Astrocyte of the cerebellum (primary cell): ENCODE data around the gene CACNA1E.
"Not testable (repeated sequence)": the region's sequence is repeated elsewhere in the genome, so short reads cannot be mapped to it uniquely, and the experiment has no call there.

Experiments used
- DNase-seq: peaks from one replicate; pipeline ENCODE4 v3.0.0-alpha.2; 2011; ENCODE audit warnings: low read depth
- H3K4me3 ChIP-seq: 2 replicates; pipeline ENCODE4 v1.5.1; 2011; ENCODE audit warnings: mild to moderate bottlenecking, low read depth, low read length, moderate library complexity
- in situ Hi-C: cut with HindIII; loops from 2 replicates; pipeline ENCODE4 v1.10.0; 2017; ENCODE audit warnings: low sequenced_read_pairs
- TF ChIP-seq, protein P1 (sequence below): IDR thresholded peaks from 2 replicates; pipeline ENCODE4 v1.5.1; 2012; ENCODE audit warnings: low read length, low read depth, moderate library complexity, mild to moderate bottlenecking; ENCODE audit errors: missing control alignments

CACNA1E gene

DNA sequence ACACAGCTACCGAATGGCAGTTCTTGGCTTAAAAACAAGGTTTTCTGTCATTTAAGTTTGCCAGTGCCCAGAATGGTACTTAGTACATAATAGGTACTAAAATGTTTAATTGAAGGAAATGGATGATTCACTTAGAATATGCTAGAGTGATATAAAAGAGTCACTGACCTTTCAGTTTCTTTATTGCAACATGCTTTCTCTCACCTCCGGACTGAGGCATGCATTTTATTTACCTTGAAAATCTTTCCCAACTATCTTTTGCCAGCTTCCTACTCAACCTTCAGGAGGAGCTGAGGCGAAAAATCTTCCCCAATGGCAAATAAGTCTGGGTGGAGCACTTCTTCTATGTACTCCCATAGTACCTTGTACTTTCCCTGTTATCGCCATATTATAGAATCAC, 333.3 kb downstream of the CACNA1E start:
- in situ Hi-C loops = no loop called here
- TF ChIP-seq, protein P1, sequence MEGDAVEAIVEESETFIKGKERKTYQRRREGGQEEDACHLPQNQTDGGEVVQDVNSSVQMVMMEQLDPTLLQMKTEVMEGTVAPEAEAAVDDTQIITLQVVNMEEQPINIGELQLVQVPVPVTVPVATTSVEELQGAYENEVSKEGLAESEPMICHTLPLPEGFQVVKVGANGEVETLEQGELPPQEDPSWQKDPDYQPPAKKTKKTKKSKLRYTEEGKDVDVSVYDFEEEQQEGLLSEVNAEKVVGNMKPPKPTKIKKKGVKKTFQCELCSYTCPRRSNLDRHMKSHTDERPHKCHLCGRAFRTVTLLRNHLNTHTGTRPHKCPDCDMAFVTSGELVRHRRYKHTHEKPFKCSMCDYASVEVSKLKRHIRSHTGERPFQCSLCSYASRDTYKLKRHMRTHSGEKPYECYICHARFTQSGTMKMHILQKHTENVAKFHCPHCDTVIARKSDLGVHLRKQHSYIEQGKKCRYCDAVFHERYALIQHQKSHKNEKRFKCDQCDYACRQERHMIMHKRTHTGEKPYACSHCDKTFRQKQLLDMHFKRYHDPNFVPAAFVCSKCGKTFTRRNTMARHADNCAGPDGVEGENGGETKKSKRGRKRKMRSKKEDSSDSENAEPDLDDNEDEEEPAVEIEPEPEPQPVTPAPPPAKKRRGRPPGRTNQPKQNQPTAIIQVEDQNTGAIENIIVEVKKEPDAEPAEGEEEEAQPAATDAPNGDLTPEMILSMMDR = no peak
- no peak overlapping the region for H3K4me3 ChIP-seq
- no peak for DNase-seq

DNA sequence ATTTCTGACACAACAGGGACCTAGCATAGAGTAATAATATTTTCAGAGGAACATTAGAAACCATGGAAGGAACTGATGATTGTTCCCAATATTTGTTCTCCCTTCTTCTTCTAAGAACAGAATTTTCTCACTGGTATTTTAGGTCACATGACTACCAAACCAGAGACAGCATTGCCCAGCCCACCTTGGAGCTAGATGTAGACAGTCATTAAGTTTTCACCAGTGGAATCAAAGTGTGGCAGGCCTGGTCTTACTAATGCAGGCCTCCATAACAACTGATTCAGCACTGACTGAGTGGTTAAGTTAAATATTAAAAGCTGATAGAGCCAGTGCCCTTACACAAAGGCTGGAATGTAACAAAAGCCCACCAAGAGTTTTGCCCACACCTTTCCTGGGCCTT, 333.8 kb downstream of the CACNA1E start:
- in situ Hi-C loops = no loop called here
- TF ChIP-seq, protein P1 = no peak
- H3K4me3 ChIP-seq = no peak overlapping the region
- DNase-seq = no peak

DNA sequence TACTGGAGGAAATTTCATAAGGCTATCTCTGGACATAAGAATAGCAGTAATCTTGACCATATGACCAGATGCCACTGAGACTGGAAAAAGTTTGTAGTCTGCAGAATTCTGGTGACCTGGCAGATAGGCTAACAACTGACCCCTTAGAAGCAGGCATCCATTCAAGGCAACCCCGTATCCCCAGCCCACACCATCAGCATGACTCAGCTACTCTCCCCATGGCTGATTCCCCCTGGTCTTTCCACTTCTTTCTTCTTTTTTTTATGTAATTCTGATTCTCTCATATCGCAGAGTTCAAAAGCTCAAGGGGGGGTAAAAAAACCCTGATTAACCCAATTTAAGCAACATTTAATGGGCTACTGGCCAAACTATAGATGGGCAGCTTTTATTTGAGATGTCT, 335.1 kb downstream of the CACNA1E start:
- in situ Hi-C loops = no loop called here
- no peak overlapping the region for H3K4me3 ChIP-seq
- no peak for DNase-seq
- TF ChIP-seq, protein P1 = no peak

DNA sequence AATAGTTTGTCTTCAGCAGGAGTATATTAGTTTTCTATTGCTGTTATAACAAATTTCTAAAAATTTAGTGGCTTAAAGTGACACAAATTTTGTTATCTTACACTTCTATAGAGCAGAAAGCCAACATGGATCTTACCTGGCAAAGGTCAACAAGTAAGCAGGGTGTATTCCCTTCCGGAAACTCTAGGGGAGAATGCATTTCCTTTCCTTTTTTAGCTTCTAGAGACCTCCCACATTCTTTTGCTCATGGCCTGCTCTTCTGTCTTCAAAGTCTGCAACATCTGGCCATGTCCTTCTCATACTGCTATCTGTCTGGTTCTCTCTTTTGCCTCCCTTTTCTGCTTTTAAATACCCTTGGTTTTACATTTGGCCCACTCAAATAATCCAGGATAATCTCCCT, 335.6 kb downstream of the CACNA1E start:
- no peak for DNase-seq
- in situ Hi-C loops = no loop called here
- H3K4me3 ChIP-seq = no peak overlapping the region
- TF ChIP-seq, protein P1 = no peak

DNA sequence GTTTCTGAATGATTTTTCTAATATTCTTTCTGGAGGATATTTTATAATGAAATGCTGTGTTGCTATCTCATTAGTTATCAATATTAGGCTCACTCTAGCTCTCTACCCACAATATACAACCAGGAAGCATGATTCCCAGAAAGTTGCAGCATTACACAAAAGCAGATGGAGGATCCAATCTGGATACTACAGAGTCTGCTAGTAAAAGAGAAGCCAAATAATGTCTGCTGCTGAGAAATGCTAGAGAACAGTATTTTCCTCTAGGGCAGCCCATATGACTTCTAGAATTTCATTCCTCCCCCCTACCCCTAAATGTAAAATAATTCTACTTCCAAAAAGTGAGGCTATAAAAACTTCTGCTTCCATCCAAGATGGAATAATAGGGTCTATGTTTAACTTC, 338.4 kb downstream of the CACNA1E start:
- TF ChIP-seq, protein P1 = no peak
- no peak for DNase-seq
- in situ Hi-C loops = no loop called here
- no peak overlapping the region for H3K4me3 ChIP-seq

DNA sequence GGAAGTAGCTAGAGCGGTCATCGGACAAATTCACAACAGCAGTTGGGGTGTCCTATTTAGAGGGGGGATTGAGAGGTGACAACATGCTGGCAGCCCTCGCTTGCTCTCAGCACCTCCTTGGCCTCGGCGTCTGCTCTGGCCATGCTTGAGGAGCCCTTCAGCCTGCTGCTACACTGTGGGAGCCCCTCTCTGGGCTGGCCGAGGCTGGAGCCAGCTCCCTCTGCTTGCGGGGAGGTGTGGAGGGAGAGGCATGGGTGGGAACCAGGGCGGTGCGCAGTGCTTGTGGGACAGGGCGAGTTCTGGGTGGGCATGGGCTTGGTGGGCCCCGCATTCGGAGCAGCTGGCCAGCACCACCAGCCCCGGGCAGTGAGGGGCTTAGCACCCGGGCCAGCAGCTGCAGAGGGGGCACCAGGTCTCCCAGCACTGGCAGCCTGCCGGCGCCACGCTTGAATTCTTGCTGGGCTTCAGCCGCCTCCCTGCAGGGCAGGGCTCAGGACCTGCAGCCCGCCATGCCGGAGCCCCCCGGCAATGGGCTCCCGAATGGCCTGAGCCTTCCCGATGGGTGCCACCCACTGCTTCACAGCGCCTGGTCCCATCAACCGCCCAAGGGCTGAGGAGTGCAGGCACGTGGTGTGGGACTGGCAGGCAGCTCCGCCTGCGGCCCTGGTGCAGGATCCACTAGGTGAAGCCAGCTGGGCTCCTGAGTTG, 349.0 kb downstream of the CACNA1E start:
- in situ Hi-C loops, H3K4me3 ChIP-seq: not testable (repeated sequence)

DNA sequence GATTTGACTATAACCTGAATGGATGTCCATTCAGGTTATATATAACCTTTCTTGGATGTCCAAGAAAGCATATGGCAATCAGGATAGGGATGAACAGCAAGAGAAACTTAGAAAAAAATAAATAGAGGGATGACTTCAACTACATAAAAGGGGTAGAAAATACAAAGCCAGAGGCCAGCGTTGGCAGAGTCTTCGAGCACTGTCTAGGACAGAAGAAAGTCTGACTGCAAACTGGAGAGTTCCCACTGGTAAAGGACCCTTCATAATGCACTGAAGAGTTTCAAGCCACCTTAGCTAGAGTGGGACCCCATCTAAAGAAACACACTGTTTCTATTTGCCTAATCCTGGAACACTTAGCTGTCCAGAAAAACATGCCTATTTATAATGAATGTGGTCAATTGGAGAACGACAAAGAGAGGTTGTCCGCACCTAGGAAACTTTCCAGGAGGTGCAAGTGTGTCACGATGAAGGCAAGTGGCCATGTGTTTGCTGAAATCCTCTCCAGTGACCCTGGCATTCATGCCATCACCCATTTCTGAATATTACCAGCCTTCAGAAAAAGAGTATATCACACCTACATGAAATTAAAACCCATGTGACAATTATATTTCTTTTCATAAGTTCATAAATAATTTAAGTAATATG, 362.8 kb downstream of the CACNA1E start:
- TF ChIP-seq, protein P1 = no peak
- no peak for DNase-seq
- in situ Hi-C loops = no loop called here
- no peak overlapping the region for H3K4me3 ChIP-seq

More for the DNA sequence above, 349.0 kb downstream of the CACNA1E start:
- not testable (repeated sequence) for DNase-seq
